IMR-90 (cell line): Measurements from ENCODE around the gene SMOC1. TPM values are rescaled to one million over a fixed set of nuclear protein-coding genes. Genes with fewer than 3 reads are reported as not detected.

ENCODE experiments used
- ATAC-seq: fragments of 200-7000 bp; cut with Tn5 transposase; 2 replicates; pipeline ENCODE4 v1.9.1; 2020; ENCODE audit warnings: low read depth, mild to moderate bottlenecking, moderate library complexity
- BruUV-seq: library from RNA; stranded (reverse); fragments of 400-500 nt; replicated peaks from 2 replicates; lab custom pipeline; 2021; lab: Mats Ljungman, UMichigan
- CTCF ChIA-PET: fragments of 300-600 bp; formaldehyde crosslinking; extraction: SDS; loops from one replicate; lab custom pipeline; 2021; ENCODE audit warnings: antibody characterized with exemption; lab: Yijun Ruan, JAX
- POLR2A ChIA-PET: fragments of 300-600 bp; sonication (Branson Sonifier 250); formaldehyde crosslinking; loops from one replicate; lab custom pipeline; 2022; ENCODE audit warnings: antibody characterized with exemption; ENCODE audit not compliant: unreplicated experiment; lab: Charles Lee
- DNase-seq: peaks from one replicate; pipeline ENCODE4 v3.0.0; 2013
- H2AFZ ChIP-seq: replicated peaks from 2 replicates; pipeline ENCODE3; 2013; ENCODE audit warnings: low read length, mild to moderate bottlenecking; ENCODE audit not compliant: poor library complexity
- H2AK5ac ChIP-seq: 2 replicates; pipeline ENCODE4 v1.6.1; 2013; ENCODE audit warnings: low read depth, low read length, inconsistent platforms
- H2AK9ac ChIP-seq: replicated peaks from 2 replicates; pipeline ENCODE3; 2013; ENCODE audit warnings: mild to moderate bottlenecking, low read depth, low read length, moderate library complexity; ENCODE audit not compliant: poor library complexity
- H2BK120ac ChIP-seq: 2 replicates; pipeline ENCODE4 v1.6.1; 2013; ENCODE audit warnings: low read depth, low read length, inconsistent platforms
- H2BK15ac ChIP-seq: 3 replicates; pipeline ENCODE4 v1.6.1; 2013; ENCODE audit warnings: low read depth, low read length, inconsistent platforms
- H2BK20ac ChIP-seq: 2 replicates; pipeline ENCODE4 v1.6.1; 2013; ENCODE audit warnings: low read depth, mild to moderate bottlenecking, inconsistent platforms, low read length, moderate library complexity
- H2BK5ac ChIP-seq: 2 replicates; pipeline ENCODE4 v1.6.1; 2013; ENCODE audit warnings: mild to moderate bottlenecking, low read depth, low read length, inconsistent platforms; ENCODE audit not compliant: poor library complexity, severe bottlenecking
- H3K14ac ChIP-seq: replicated peaks from 2 replicates; pipeline ENCODE4 v1.6.1; 2013; ENCODE audit warnings: low read depth, low read length, inconsistent platforms
- H3K18ac ChIP-seq: 2 replicates; pipeline ENCODE4 v1.6.1; 2013; ENCODE audit warnings: low read depth, low read length, control low read depth
- H3K23ac ChIP-seq: 2 replicates; pipeline ENCODE4 v1.6.1; 2013; ENCODE audit warnings: low read depth, low read length, inconsistent platforms
- H3K27ac ChIP-seq: 2 replicates; pipeline ENCODE4 v1.5.1; 2013; ENCODE audit warnings: mild to moderate bottlenecking, control low read depth, low read length; ENCODE audit not compliant: insufficient read depth
- H3K27me3 ChIP-seq: 2 replicates; pipeline ENCODE4 v1.6.1; 2013; ENCODE audit warnings: low read length; ENCODE audit not compliant: control insufficient read depth, insufficient read depth
- H3K36me3 ChIP-seq: 2 replicates; pipeline ENCODE4 v1.6.1; 2013; ENCODE audit warnings: low read length, mixed read lengths; ENCODE audit not compliant: control insufficient read depth, insufficient read depth
- H3K4ac ChIP-seq: 2 replicates; pipeline ENCODE4 v1.6.1; 2013; ENCODE audit warnings: low read depth, low read length, inconsistent platforms
- H3K4me1 ChIP-seq: 2 replicates; pipeline ENCODE4 v1.6.1; 2013; ENCODE audit warnings: low read length, mixed read lengths; ENCODE audit not compliant: control insufficient read depth, insufficient read depth
- H3K4me2 ChIP-seq: 2 replicates; pipeline ENCODE4 v1.6.1; 2013; ENCODE audit warnings: low read depth, mild to moderate bottlenecking, control low read depth, low read length, moderate library complexity
- H3K4me3 ChIP-seq: 2 replicates; pipeline ENCODE4 v1.5.1; 2013; ENCODE audit warnings: low read depth, mild to moderate bottlenecking, control low read depth, low read length, moderate library complexity; ENCODE audit not compliant: insufficient read depth
- H3K56ac ChIP-seq: 2 replicates; pipeline ENCODE4 v1.6.1; 2013; ENCODE audit warnings: low read length, inconsistent platforms; ENCODE audit not compliant: insufficient read depth; ENCODE audit errors: extremely low read depth
- H3K79me1 ChIP-seq, 2 experiments: 2 replicates each; pipeline ENCODE4 v1.6.1; 2013; ENCODE audit warnings: low read length in 2 of 2, inconsistent platforms in 1 of 2, low read depth in 1 of 2
- H3K9ac ChIP-seq: 2 replicates; pipeline ENCODE4 v1.6.1; 2013; ENCODE audit warnings: low read depth, low read length, control low read depth
- H3K9me1 ChIP-seq: 2 replicates; pipeline ENCODE4 v1.6.1; 2013; ENCODE audit warnings: low read length, inconsistent platforms; ENCODE audit not compliant: insufficient read depth
- H3K9me3 ChIP-seq: 2 replicates; pipeline ENCODE4 v1.6.1; 2013; ENCODE audit warnings: low read length; ENCODE audit not compliant: control insufficient read depth, insufficient read depth
- H4K20me1 ChIP-seq: 2 replicates; pipeline ENCODE4 v1.6.1; 2013; ENCODE audit warnings: low read length, inconsistent platforms; ENCODE audit not compliant: insufficient read depth
- H4K5ac ChIP-seq: 2 replicates; pipeline ENCODE4 v1.6.1; 2013; ENCODE audit warnings: mild to moderate bottlenecking, low read depth, low read length, control low read depth
- H4K8ac ChIP-seq, 2 experiments: 2 replicates each; pipeline ENCODE4 v1.6.1; 2013; ENCODE audit warnings: low read depth in 2 of 2, low read length in 2 of 2, control low read depth in 1 of 2, inconsistent platforms in 1 of 2
- H4K91ac ChIP-seq: 2 replicates; pipeline ENCODE4 v1.6.1; 2013; ENCODE audit warnings: low read depth, low read length, inconsistent platforms; ENCODE audit not compliant: insufficient read depth
- MAZ ChIP-seq: IDR thresholded peaks from 2 replicates; pipeline ENCODE4 v1.6.1; 2012; ENCODE audit warnings: low read depth, mild to moderate bottlenecking, low read length, improper control_type of control experiment, moderate library complexity, borderline replicate concordance
- WGBS, 2 experiments: methylation state at CpG; one replicate each; pipeline versions ENCODE4 v1.1.5 to v1.1.7; 2013; ENCODE audit warnings: missing lambda C conversion rate in 2 of 2; ENCODE audit not compliant: insufficient read length in 1 of 2; ENCODE audit errors: extremely low coverage in 2 of 2; 5-methylcytosine and 5-hydroxymethylcytosine counted together
- dilution Hi-C: fragments of 300-500 bp; cut with HindIII; formaldehyde crosslinking; loops from one replicate; pipeline ENCODE4 v1.14.3; 2018; ENCODE audit warnings: low sequenced_read_pairs; ENCODE audit not compliant: unreplicated experiment
- in situ Hi-C: fragments of 300-500 bp; cut with MboI; formaldehyde crosslinking; loops from 3 replicates; pipeline ENCODE4 v1.14.3; 2019; ENCODE audit warnings: low sequenced_read_pairs, inconsistent platforms, mixed read lengths
- intact Hi-C: fragments of 100-400 bp; cut with micrococcal nuclease; formaldehyde crosslinking; loops from 2 replicates; pipeline ENCODE4 v1.10.0; 2022
- polyA plus RNA-seq, 3 experiments: library from polyadenylated mRNA; depleted of rRNA; stranded (reverse); fragments of >200 nt; gene quantifications; 2 replicates each; pipeline ENCODE4 v1.2.3, GENCODE V29; 2012; ENCODE audit warnings: low replicate concordance in 1 of 3
- total RNA-seq: library from RNA; depleted of rRNA; stranded (reverse); fragments of >200 nt; gene quantifications from 2 replicates; pipeline ENCODE4 v1.2.3, GENCODE V29; 2012
- TF ChIP-seq, protein P1 (sequence below): conservative IDR thresholded peaks from 2 replicates; pipeline ENCODE4 v1.5.1; 2012; ENCODE audit warnings: mild to moderate bottlenecking, low read depth, low read length, improper control_type of control experiment

Gene SMOC1
- total and polyA plus RNA-seq, 2 of the 4 experiments (the other 2 are of a cell fraction): 0.90 to 4.1 TPM

GRCh38 chr14:70036665-70037064, 157.4 kb downstream of the SMOC1 start:
- Histone ChIP-seq H3K36me3 (no peaks in the 10 kb centered on the region), H3K9ac (no peak overlapping the region), H3K4me2 (no peak overlapping the region), H2AK5ac (no peak overlapping the region), H3K79me1 (no peaks in the 10 kb centered on the region), H3K27me3 (no peaks in the 10 kb centered on the region), H2AK9ac (no peak overlapping the region), H2BK20ac (no peak overlapping the region), H4K20me1 (no peaks in the 10 kb centered on the region; the same call in 1 of the 2 replicates), H3K23ac (no peak overlapping the region), H3K4me3 (no peak overlapping the region), H3K14ac (no peak overlapping the region), H3K56ac (no peak overlapping the region), H3K9me1 (no peaks in the 10 kb centered on the region), H4K8ac (no peak overlapping the region), H4K91ac (no peak overlapping the region), H4K5ac (no peak overlapping the region), H2BK15ac (no peak overlapping the region), H3K4ac (no peak overlapping the region), H3K9me3 (no peaks in the 10 kb centered on the region), H3K18ac (no peak overlapping the region), H2AFZ (no peak overlapping the region), H3K4me1 (0 out of 2 replicates have a peak, but pooled peaks cover 2% of the 10 kb centered on the region), H2BK5ac (no peak overlapping the region), H3K27ac (no peak overlapping the region), H2BK120ac (no peak overlapping the region)
- in situ Hi-C loops: no loop called here
- CTCF ChIA-PET: no interaction called here
- POLR2A ChIA-PET: no interaction called here
- no peak for TF ChIP-seq MAZ
- TF ChIP-seq, protein P1, sequence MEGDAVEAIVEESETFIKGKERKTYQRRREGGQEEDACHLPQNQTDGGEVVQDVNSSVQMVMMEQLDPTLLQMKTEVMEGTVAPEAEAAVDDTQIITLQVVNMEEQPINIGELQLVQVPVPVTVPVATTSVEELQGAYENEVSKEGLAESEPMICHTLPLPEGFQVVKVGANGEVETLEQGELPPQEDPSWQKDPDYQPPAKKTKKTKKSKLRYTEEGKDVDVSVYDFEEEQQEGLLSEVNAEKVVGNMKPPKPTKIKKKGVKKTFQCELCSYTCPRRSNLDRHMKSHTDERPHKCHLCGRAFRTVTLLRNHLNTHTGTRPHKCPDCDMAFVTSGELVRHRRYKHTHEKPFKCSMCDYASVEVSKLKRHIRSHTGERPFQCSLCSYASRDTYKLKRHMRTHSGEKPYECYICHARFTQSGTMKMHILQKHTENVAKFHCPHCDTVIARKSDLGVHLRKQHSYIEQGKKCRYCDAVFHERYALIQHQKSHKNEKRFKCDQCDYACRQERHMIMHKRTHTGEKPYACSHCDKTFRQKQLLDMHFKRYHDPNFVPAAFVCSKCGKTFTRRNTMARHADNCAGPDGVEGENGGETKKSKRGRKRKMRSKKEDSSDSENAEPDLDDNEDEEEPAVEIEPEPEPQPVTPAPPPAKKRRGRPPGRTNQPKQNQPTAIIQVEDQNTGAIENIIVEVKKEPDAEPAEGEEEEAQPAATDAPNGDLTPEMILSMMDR: peak; percentile 16; the same call in 1 of the 2 replicates
- intact Hi-C loops: no loop called here
- no TSS peak for BruUV-seq
- DNase-seq (no peak), ATAC-seq (peak; percentile 27; the same call in 1 of the 2 replicates)
- no CpG with 5 or more reads among the region's 1 CpG for WGBS, 2 experiments
- dilution Hi-C loops: no loop called here
